Measurements from ENCODE around the gene MYO10.

MYO10 gene

GRCh38 chr5:16869821-16870796, 66.0 kb downstream of the MYO10 start:
- Histone ChIP-seq H3K4me1 (ENCODE audit: control insufficient read depth in 1 of 2, insufficient read depth in 2 of 2, low read length in 2 of 2) (peaks cover 0 to 6% of the 10 kb centered on the region in 2 donors), H3K4me3 (ENCODE audit: low read depth in 1 of 2, low read length in 2 of 2) (no peak overlapping the region), H3K27ac (ENCODE audit: low read length) (no peak overlapping the region), H3K36me3 (ENCODE audit: control insufficient read depth in 1 of 2, insufficient read depth in 2 of 2, low read length in 2 of 2) (no peaks in the 10 kb centered on the region), H3K9me3 (ENCODE audit: control insufficient read depth in 1 of 2, low read length in 2 of 2) (no peaks in the 10 kb centered on the region), H3K27me3 (ENCODE audit: low read depth, low read length) (no peaks in the 10 kb centered on the region)

- Histone ChIP-seq H3K27ac (ENCODE audit: low read length) (no peak overlapping the region), H3K27me3 (ENCODE audit: low read depth, low read length) (no peaks in the 10 kb centered on the region), H3K4me3 (ENCODE audit: low read depth in 1 of 2, low read length in 2 of 2) (no peak overlapping the region), H3K4me1 (ENCODE audit: control insufficient read depth in 1 of 2, insufficient read depth in 2 of 2, low read length in 2 of 2) (peaks cover 0 to 6% of the 10 kb centered on the region in 2 donors), H3K9me3 (ENCODE audit: control insufficient read depth in 1 of 2, low read length in 2 of 2) (no peaks in the 10 kb centered on the region), H3K36me3 (ENCODE audit: control insufficient read depth in 1 of 2, insufficient read depth in 2 of 2, low read length in 2 of 2) (no peaks in the 10 kb centered on the region)
These were observed 68.5 kb downstream of the MYO10 start for GRCh38 chr5:16867577-16867953.

- Histone ChIP-seq H3K4me3 (ENCODE audit: low read depth in 1 of 2, low read length in 2 of 2) (no peak overlapping the region), H3K27ac (ENCODE audit: low read length) (no peak overlapping the region), H3K27me3 (ENCODE audit: low read depth, low read length) (no peaks in the 10 kb centered on the region), H3K4me1 (ENCODE audit: control insufficient read depth in 1 of 2, insufficient read depth in 2 of 2, low read length in 2 of 2) (peaks cover 0 to 6% of the 10 kb centered on the region in 2 donors), H3K9me3 (ENCODE audit: control insufficient read depth in 1 of 2, low read length in 2 of 2) (no peaks in the 10 kb centered on the region), H3K36me3 (ENCODE audit: control insufficient read depth in 1 of 2, insufficient read depth in 2 of 2, low read length in 2 of 2) (no peaks in the 10 kb centered on the region)
These were observed 69.1 kb downstream of the MYO10 start for GRCh38 chr5:16866795-16867576.

- Histone ChIP-seq H3K27me3 (ENCODE audit: low read depth, low read length) (no peaks in the 10 kb centered on the region), H3K27ac (ENCODE audit: low read length) (no peak overlapping the region)
These were observed 69.8 kb downstream of the MYO10 start for GRCh38 chr5:16866273-16866672.

GRCh38 chr5:16865151-16865550, 70.9 kb downstream of the MYO10 start:
- Histone ChIP-seq H3K9me3 (ENCODE audit: control insufficient read depth in 1 of 2, low read length in 2 of 2) (no peaks in the 10 kb centered on the region), H3K27me3 (ENCODE audit: low read depth, low read length) (no peaks in the 10 kb centered on the region), H3K4me3 (ENCODE audit: low read depth in 1 of 2, low read length in 2 of 2) (no peak overlapping the region), H3K4me1 (ENCODE audit: control insufficient read depth in 1 of 2, insufficient read depth in 2 of 2, low read length in 2 of 2) (peaks cover 0 to 6% of the 10 kb centered on the region in 2 donors), H3K36me3 (ENCODE audit: control insufficient read depth in 1 of 2, insufficient read depth in 2 of 2, low read length in 2 of 2) (no peaks in the 10 kb centered on the region), H3K27ac (ENCODE audit: low read length) (no peak overlapping the region)

More at GRCh38 chr5:16866273-16866672, 69.8 kb downstream of the MYO10 start:
- Histone ChIP-seq H3K4me1 (ENCODE audit: control insufficient read depth in 1 of 2, insufficient read depth in 2 of 2, low read length in 2 of 2) (peaks cover 0 to 6% of the 10 kb centered on the region in 2 donors), H3K36me3 (ENCODE audit: control insufficient read depth in 1 of 2, insufficient read depth in 2 of 2, low read length in 2 of 2) (no peaks in the 10 kb centered on the region), H3K4me3 (ENCODE audit: low read depth in 1 of 2, low read length in 2 of 2) (no peak overlapping the region), H3K9me3 (ENCODE audit: control insufficient read depth in 1 of 2, low read length in 2 of 2) (no peaks in the 10 kb centered on the region)

- no peak overlapping the region for H3K4me3 ChIP-seq (ENCODE audit: low read depth in 1 of 2, low read length in 2 of 2)
- H3K9me3 ChIP-seq (ENCODE audit: control insufficient read depth in 1 of 2, low read length in 2 of 2) = no peaks in the 10 kb centered on the region
- H3K4me1 ChIP-seq (ENCODE audit: control insufficient read depth in 1 of 2, insufficient read depth in 2 of 2, low read length in 2 of 2) = peaks cover 0 to 6% of the 10 kb centered on the region in 2 donors
- H3K27ac ChIP-seq (ENCODE audit: low read length) = no peak overlapping the region
- no peaks in the 10 kb centered on the region for H3K36me3 ChIP-seq (ENCODE audit: control insufficient read depth in 1 of 2, insufficient read depth in 2 of 2, low read length in 2 of 2)
- H3K27me3 ChIP-seq (ENCODE audit: low read depth, low read length) = no peaks in the 10 kb centered on the region
These were observed 71.4 kb downstream of the MYO10 start for GRCh38 chr5:16864631-16865131.

GRCh38 chr5:16863469-16863946, 72.6 kb downstream of the MYO10 start:
- peaks cover 0 to 6% of the 10 kb centered on the region in 2 donors for H3K4me1 ChIP-seq (ENCODE audit: control insufficient read depth in 1 of 2, insufficient read depth in 2 of 2, low read length in 2 of 2)
- no peaks in the 10 kb centered on the region for H3K27me3 ChIP-seq (ENCODE audit: low read depth, low read length)
- H3K9me3 ChIP-seq (ENCODE audit: control insufficient read depth in 1 of 2, low read length in 2 of 2) = peaks cover 0 to 4% of the 10 kb centered on the region in 2 donors
- no peaks in the 10 kb centered on the region for H3K36me3 ChIP-seq (ENCODE audit: control insufficient read depth in 1 of 2, insufficient read depth in 2 of 2, low read length in 2 of 2)
- H3K4me3 ChIP-seq (ENCODE audit: low read depth in 1 of 2, low read length in 2 of 2) = no peak overlapping the region
- no peak overlapping the region for H3K27ac ChIP-seq (ENCODE audit: low read length)

GRCh38 chr5:16862777-16863176, 73.3 kb downstream of the MYO10 start:
- Histone ChIP-seq H3K9me3 (ENCODE audit: control insufficient read depth in 1 of 2, low read length in 2 of 2) (peaks cover 0 to 4% of the 10 kb centered on the region in 2 donors), H3K4me3 (ENCODE audit: low read depth in 1 of 2, low read length in 2 of 2) (no peak overlapping the region), H3K27me3 (ENCODE audit: low read depth, low read length) (no peaks in the 10 kb centered on the region), H3K27ac (ENCODE audit: low read length) (no peak overlapping the region), H3K36me3 (ENCODE audit: control insufficient read depth in 1 of 2, insufficient read depth in 2 of 2, low read length in 2 of 2) (no peaks in the 10 kb centered on the region), H3K4me1 (ENCODE audit: control insufficient read depth in 1 of 2, insufficient read depth in 2 of 2, low read length in 2 of 2) (peaks cover 0 to 6% of the 10 kb centered on the region in 2 donors)

- no peaks in the 10 kb centered on the region for H3K36me3 ChIP-seq (ENCODE audit: control insufficient read depth in 1 of 2, insufficient read depth in 2 of 2, low read length in 2 of 2)
- H3K4me1 ChIP-seq (ENCODE audit: control insufficient read depth in 1 of 2, insufficient read depth in 2 of 2, low read length in 2 of 2) = peaks cover 0 to 8% of the 10 kb centered on the region in 2 donors
- H3K4me3 ChIP-seq (ENCODE audit: low read depth in 1 of 2, low read length in 2 of 2) = no peak overlapping the region
- no peak overlapping the region for H3K27ac ChIP-seq (ENCODE audit: low read length)
- H3K9me3 ChIP-seq (ENCODE audit: control insufficient read depth in 1 of 2, low read length in 2 of 2) = peaks cover 0 to 4% of the 10 kb centered on the region in 2 donors
- no peaks in the 10 kb centered on the region for H3K27me3 ChIP-seq (ENCODE audit: low read depth, low read length)
These were observed 76.7 kb downstream of the MYO10 start for GRCh38 chr5:16859346-16859745.

- H3K4me3 ChIP-seq (ENCODE audit: low read depth in 1 of 2, low read length in 2 of 2) = no peak overlapping the region
- H3K36me3 ChIP-seq (ENCODE audit: control insufficient read depth in 1 of 2, insufficient read depth in 2 of 2, low read length in 2 of 2) = no peaks in the 10 kb centered on the region
- H3K9me3 ChIP-seq (ENCODE audit: control insufficient read depth in 1 of 2, low read length in 2 of 2) = peaks cover 0 to 4% of the 10 kb centered on the region in 2 donors
- H3K4me1 ChIP-seq (ENCODE audit: control insufficient read depth in 1 of 2, insufficient read depth in 2 of 2, low read length in 2 of 2) = peaks cover 0 to 8% of the 10 kb centered on the region in 2 donors
- no peaks in the 10 kb centered on the region for H3K27me3 ChIP-seq (ENCODE audit: low read depth, low read length)
- no peak overlapping the region for H3K27ac ChIP-seq (ENCODE audit: low read length)
These were observed 77.9 kb downstream of the MYO10 start for GRCh38 chr5:16858151-16858550.

GRCh38 chr5:16857635-16858034, 78.5 kb downstream of the MYO10 start:
- H3K4me3 ChIP-seq (ENCODE audit: low read depth in 1 of 2, low read length in 2 of 2) = no peak overlapping the region
- peaks cover 0 to 8% of the 10 kb centered on the region in 2 donors for H3K4me1 ChIP-seq (ENCODE audit: control insufficient read depth in 1 of 2, insufficient read depth in 2 of 2, low read length in 2 of 2)
- H3K27me3 ChIP-seq (ENCODE audit: low read depth, low read length) = no peaks in the 10 kb centered on the region
- peaks cover 0 to 4% of the 10 kb centered on the region in 2 donors for H3K9me3 ChIP-seq (ENCODE audit: control insufficient read depth in 1 of 2, low read length in 2 of 2)
- H3K36me3 ChIP-seq (ENCODE audit: control insufficient read depth in 1 of 2, insufficient read depth in 2 of 2, low read length in 2 of 2) = no peaks in the 10 kb centered on the region
- H3K27ac ChIP-seq (ENCODE audit: low read length) = no peak overlapping the region
